ENCODE measurements around the gene ST6GAL2. TPM values are rescaled to one million over a fixed set of nuclear protein-coding genes. Genes with fewer than 3 reads are reported as not detected.

ST6GAL2 gene
- total and polyA plus RNA-seq, 12 donors, result 0.03 to 0.57 (median 0.13) TPM; not detected in 1

DNA sequence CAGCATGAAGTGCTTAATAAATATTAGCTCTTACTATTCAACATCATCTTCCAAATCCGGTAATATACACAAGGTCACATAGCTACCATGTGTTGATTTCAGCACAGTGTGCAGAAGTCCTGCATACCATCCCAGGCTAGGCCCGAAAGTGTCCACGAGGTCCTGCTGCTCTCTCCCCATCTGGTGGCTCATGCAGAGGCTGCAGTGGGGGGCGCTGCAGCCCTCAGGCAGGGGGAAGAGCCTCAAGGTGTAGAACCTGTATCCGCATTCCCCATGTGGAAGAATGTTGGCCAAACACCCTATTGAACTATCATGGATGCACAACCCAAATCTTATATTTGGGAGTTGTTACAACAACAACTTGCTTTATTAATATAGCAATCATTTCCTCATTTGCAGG is 88.5 kb downstream of the ST6GAL2 start:
- no peaks in the 10 kb centered on the region for H3K4me1 ChIP-seq (replicated peaks in 1 of 2)
- H3K27ac ChIP-seq, result no peak overlapping the region
- TF ChIP-seq, protein P1, sequence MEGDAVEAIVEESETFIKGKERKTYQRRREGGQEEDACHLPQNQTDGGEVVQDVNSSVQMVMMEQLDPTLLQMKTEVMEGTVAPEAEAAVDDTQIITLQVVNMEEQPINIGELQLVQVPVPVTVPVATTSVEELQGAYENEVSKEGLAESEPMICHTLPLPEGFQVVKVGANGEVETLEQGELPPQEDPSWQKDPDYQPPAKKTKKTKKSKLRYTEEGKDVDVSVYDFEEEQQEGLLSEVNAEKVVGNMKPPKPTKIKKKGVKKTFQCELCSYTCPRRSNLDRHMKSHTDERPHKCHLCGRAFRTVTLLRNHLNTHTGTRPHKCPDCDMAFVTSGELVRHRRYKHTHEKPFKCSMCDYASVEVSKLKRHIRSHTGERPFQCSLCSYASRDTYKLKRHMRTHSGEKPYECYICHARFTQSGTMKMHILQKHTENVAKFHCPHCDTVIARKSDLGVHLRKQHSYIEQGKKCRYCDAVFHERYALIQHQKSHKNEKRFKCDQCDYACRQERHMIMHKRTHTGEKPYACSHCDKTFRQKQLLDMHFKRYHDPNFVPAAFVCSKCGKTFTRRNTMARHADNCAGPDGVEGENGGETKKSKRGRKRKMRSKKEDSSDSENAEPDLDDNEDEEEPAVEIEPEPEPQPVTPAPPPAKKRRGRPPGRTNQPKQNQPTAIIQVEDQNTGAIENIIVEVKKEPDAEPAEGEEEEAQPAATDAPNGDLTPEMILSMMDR (IDR thresholded peaks at IDR 0.05), result no peak
- TF ChIP-seq POLR2A (IDR thresholded peaks at IDR 0.05), result no peak
- no peak overlapping the region for H3K4me3 ChIP-seq
- H3K9me3 ChIP-seq (replicated peaks in 1 of 3), result no peaks in the 10 kb centered on the region
- H3K36me3 ChIP-seq (replicated peaks in 1 of 2), result no peaks in the 10 kb centered on the region
- intact Hi-C loops (cut with DNase I), result no loop called here
- no peak for DNase-seq
- H3K27me3 ChIP-seq, result no peaks in the 10 kb centered on the region
- 71 to 85% (median 82%) methylated on average over 5 of the region's 5 CpGs for WGBS, 4 donors

DNA sequence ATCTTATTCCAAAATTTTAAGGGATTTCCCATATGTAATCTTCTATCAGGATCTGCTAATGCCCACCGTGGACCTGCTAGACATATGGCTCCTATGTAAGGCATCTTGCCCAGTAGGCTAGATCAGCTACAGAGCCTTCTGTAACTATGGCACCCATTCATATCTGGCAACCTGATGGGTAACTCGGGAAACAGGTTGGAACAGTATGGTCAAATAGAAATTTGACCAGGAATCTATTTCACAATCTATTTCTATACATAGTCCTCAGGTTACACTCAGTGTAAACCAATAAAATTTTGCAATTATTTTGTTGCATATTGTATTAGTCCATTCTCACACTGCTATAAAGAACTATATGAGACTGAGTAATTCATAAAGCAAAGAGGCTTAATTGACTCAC is 93.3 kb downstream of the ST6GAL2 start:
- DNase-seq, result no peak
- TF ChIP-seq, protein P1 (IDR thresholded peaks at IDR 0.05), result no peak
- no peak for TF ChIP-seq POLR2A (IDR thresholded peaks at IDR 0.05)
- intact Hi-C loops (cut with DNase I), result no loop called here
- H3K27me3 ChIP-seq, result no peaks in the 10 kb centered on the region
- no peaks in the 10 kb centered on the region for H3K4me1 ChIP-seq (replicated peaks in 1 of 2)
- 65 to 80% (median 70%) methylated on average over 2 of the region's 2 CpGs for WGBS, 4 donors
- H3K27ac ChIP-seq, result no peak overlapping the region
- no peak overlapping the region for H3K4me3 ChIP-seq
- H3K36me3 ChIP-seq (replicated peaks in 1 of 2), result no peaks in the 10 kb centered on the region
- no peaks in the 10 kb centered on the region for H3K9me3 ChIP-seq (replicated peaks in 1 of 3)

DNA sequence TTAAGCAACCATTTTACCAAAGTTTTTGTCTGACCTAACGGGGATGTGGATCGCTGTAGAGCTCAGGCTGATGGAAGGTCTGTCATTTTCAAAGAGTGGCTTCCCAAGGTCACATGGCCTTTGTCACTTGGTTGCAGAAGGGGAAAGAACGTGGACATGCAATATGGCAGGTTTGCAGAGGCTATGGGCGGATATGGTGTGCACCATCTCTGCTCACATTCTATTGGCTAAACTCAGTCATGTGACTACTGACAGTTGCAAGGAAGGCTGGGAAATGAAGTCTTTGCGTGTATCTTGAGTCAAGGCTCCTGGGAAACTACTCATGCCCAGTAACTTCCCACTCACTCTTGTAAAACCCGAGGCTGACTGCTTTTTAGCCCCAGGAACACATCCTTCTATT is 96.8 kb downstream of the ST6GAL2 start:
- WGBS, 4 donors, result 71 to 84% (median 78%) methylated on average over 6 of the region's 6 CpGs
- intact Hi-C loops (cut with DNase I), result no loop called here

DNA sequence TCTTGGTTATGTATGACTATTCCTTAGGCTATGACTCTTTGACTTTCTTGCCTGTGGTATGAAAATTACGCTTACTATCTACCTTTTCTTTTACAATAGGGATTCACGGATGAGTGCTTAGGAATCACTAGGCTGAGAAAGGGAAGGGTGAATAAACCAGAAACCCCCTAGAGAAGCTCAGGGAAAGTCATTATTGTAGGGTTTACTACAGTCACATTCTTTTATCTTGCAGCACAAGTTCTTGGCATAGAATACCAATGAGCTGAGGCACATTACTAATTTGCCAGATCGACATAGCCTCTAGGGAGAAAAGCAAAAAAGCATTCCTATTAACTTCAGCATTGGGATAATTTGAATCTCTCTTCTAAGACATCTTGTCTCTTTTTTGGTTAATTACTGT is 103.3 kb downstream of the ST6GAL2 start:
- TF ChIP-seq, protein P1 (IDR thresholded peaks at IDR 0.05), result no peak
- TF ChIP-seq POLR2A (IDR thresholded peaks at IDR 0.05), result no peak
- intact Hi-C loops (cut with DNase I), result no loop called here
- no peak overlapping the region for H3K27ac ChIP-seq
- no peaks in the 10 kb centered on the region for H3K27me3 ChIP-seq
- no peak overlapping the region for H3K4me3 ChIP-seq
- H3K4me1 ChIP-seq (replicated peaks in 1 of 2), result no peaks in the 10 kb centered on the region
- WGBS, 4 donors, result 74 to 87% (median 78%) methylated on average over 3 of the region's 3 CpGs
- no peaks in the 10 kb centered on the region for H3K36me3 ChIP-seq (replicated peaks in 1 of 2)
- no peak for DNase-seq
- no peaks in the 10 kb centered on the region for H3K9me3 ChIP-seq (replicated peaks in 1 of 3)

More for the DNA sequence above, 96.8 kb downstream of the ST6GAL2 start:
- no peaks in the 10 kb centered on the region for H3K9me3 ChIP-seq (replicated peaks in 1 of 3)
- no peaks in the 10 kb centered on the region for H3K4me1 ChIP-seq (replicated peaks in 1 of 2)
- H3K27me3 ChIP-seq, result no peaks in the 10 kb centered on the region
- no peaks in the 10 kb centered on the region for H3K36me3 ChIP-seq (replicated peaks in 1 of 2)
- H3K4me3 ChIP-seq, result no peak overlapping the region
- H3K27ac ChIP-seq, result no peak overlapping the region
- TF ChIP-seq, protein P1 (IDR thresholded peaks at IDR 0.05), result no peak
- TF ChIP-seq POLR2A (IDR thresholded peaks at IDR 0.05), result no peak
- DNase-seq, result no peak
